NCI-H2029 treated with DMSO at 0.1 percent for 48 hours (cell line): ENCODE measurements around the gene COG5.

Experiments used
- DNase-seq: peaks from one replicate; lab custom pipeline; 2025; lab: John Stamatoyannopoulos, UW

Gene COG5

GRCh38 chr7:107332488-107333269 lies 231.0 kb downstream of the COG5 start:
- DNase-seq, result no peak

- no peak for DNase-seq
These were observed 233.2 kb downstream of the COG5 start for GRCh38 chr7:107330478-107330877.

GRCh38 chr7:107327986-107328569 lies 235.6 kb downstream of the COG5 start:
- DNase-seq, result no peak

- DNase-seq, result no peak
These were observed 237.7 kb downstream of the COG5 start for GRCh38 chr7:107326061-107326460.

DNA sequence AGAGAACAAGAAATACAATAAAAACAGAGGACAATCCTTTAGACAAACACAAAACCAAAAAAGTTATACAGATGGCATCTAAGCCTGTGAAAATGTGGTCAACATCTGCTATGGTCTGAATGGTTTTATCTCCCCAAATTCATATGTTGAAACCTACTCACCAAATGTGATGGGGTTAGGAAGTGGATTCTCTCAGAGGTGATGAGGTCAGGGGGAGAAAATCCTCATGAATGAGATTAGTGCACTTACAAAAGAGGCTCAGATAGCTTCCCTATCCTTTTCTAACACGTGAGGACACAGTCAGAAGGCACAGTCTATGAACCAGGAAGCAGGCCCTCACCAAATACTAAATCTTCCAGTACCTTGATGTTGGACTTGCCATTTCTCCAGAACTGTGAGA lies 241.7 kb downstream of the COG5 start:
- DNase-seq, result no peak

DNA sequence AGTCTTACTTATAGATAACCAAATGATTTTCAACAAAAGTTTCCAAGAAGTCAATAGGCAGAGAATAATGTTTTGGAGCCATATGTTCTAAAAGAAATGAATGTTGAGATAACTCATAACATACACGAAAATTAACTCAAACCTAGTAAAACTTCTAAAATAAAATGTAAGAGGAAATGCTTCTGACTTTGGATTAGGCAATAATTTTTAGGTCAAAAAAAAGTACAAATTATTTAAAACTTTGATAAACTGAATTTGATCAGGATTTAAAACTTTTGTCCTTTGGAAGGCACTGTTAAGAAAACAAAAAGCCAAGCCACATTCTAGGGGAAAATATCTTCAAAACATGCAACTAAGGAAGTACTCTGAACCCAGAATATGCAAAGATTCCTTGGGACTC lies 242.1 kb downstream of the COG5 start:
- DNase-seq, result no peak

DNA sequence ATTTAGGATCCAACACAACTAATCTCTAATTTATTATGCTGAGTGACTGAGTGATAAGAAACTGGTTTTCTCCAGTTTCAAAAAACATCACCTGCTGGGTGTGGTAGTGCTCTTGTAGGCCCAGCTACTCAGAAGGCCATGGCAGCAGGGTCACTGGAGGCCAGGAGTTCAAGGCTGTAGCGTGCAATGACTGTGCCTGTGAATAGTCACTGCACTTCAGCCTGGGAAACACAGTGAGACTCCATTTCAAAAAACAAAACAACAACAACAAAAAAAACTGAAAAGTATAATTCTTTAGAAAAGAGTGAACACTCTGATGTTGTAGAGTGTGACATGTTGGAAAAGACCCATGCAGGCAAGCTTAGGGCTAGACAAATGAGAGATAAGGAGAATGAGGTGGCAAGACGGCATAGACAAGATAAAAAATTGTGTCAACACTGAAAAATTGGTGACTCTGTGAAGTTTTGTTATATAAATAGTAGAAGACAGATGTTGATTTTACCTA lies 243.9 kb downstream of the COG5 start:
- no peak for DNase-seq

GRCh38 chr7:107318523-107319160 lies 245.1 kb downstream of the COG5 start:
- no peak for DNase-seq

DNA sequence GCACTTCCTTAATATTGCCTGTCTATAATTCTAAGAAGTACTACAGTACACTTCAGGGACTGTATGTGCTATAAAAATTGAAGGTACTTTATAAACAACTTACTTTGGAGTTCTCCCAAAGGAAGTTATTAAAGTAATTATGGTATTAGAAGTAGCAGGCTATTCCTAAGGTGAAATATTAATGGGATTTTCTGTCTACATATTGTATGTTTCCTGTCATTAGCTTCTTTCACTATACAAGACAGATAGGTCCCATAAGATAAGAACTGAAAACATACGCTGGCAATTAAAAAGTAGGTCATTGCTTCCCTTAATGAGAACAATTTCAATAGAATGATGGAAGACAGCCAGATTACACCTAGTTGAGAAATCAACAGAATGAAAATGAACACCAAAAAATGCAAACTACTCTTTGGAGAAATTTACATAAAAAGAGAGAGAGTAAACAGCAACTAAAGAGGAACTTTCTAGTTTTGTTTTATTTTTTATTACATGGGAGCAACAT lies 248.0 kb downstream of the COG5 start:
- no peak for DNase-seq

- no peak for DNase-seq
These were observed 250.4 kb downstream of the COG5 start for GRCh38 chr7:107313355-107313754.

DNA sequence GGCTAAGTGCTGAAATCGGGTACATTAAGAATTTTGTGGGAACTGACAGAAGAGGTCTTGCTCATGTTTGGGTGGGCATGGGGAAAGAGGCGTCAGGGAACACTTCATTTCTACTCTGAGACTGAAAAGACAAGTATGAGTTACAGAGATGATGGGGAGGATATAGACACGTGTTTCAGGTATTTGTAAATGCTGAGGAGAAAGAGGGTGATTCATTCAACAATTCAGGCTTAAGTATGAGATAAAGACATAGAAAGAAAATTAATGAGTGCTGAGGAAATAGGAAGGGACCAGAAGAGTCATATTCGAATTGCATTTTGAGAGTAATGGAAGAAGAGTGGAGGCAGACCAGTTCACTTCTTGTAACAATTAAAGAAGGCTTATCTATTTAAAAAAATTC lies 251.3 kb downstream of the COG5 start:
- DNase-seq, result no peak

DNA sequence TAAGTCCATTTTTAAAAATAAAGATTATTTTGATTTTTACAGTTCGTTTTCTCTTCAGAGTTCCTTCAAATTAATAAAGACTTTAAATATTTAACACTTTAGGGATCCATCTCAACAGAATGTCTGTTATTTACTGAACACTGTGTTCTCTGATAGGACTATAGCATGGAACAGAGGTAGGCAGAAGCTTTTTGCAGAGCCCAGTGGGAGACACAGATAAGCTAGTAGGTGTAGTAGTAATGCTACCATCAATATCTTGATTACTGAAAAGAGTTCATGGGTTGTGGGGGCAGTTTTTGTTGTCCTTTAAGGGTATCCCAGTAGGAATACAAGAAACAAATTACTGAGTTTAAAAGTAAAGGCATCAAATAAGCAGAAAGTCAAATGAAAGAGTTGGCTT lies 254.4 kb downstream of the COG5 start:
- no peak for DNase-seq

DNA sequence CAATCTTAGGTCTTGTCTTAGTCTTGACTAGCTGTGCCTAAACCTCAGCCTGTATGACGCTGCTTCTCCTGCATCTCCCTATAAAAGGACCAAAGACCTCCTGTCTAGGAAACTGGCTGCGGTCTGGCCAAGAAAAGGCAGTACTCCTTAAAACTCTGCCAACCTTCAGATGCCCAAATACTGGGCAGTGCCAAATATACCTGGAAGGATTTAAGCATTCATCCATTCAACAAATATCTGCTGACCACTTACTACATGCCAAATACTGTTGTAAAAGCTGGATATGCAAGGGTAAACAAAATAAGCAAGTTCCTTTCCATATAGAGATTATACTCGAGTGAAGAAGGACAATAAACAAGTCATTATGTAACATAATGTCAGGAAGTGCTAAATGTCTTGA lies 259.1 kb downstream of the COG5 start:
- DNase-seq, result no peak

DNA sequence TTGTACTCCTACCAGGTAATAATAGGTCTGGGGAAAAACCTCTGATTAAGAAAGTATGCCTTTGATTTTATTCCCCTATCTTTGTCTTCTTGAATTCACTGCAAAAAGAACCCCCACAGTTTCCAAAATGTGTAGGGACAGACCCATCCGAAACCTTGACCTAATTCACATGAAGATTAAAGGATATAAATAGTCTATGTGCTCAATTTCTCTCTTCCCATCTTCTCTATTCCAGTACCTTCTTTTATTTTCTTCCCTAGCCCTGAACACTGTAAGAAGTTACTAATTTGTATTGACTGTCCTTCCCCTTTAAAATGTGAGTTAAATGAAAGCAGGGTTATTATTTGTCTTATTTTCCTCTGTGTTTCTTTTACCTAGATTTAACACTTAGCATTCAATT lies 259.7 kb downstream of the COG5 start:
- no peak for DNase-seq

- no peak for DNase-seq
These were observed 261.4 kb downstream of the COG5 start for GRCh38 chr7:107302250-107302847.

DNA sequence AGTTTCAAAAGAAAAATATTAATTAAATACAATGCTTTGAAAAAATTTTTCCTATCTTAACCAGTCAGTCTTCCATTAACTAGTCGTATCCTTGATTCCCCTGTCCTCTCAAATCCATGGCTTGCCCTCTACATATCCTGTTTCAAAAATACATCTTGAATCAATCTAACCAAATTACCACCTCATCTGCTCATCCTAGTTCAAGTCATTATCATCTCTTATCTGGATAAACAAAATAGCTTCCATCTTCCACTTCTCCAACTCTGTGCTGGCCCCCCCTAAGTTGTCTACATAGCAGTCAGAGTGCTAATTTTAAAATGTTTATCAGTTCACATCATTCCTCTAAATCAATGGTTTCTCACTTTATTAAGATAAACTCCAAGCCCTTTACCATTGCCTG lies 269.5 kb downstream of the COG5 start:
- no peak for DNase-seq

DNA sequence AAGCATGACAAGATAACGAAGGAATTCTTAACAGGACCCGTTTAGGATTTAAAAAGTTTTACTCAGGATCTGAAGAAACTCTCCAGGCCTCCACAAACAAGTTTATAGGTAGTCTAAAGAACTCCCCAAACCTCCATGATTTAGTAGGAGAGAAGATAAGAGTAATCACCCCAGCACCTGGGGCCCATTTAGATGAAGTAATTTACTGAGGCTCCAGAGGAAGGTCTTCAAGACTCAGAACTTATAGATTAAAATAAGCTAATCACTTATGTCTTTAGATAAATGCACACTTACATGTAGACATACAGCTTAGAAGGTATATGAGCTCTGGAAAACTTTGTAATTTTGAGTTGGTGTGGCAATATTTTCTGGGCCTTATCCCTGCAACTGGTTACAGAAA lies 271.1 kb downstream of the COG5 start:
- DNase-seq, result no peak

DNA sequence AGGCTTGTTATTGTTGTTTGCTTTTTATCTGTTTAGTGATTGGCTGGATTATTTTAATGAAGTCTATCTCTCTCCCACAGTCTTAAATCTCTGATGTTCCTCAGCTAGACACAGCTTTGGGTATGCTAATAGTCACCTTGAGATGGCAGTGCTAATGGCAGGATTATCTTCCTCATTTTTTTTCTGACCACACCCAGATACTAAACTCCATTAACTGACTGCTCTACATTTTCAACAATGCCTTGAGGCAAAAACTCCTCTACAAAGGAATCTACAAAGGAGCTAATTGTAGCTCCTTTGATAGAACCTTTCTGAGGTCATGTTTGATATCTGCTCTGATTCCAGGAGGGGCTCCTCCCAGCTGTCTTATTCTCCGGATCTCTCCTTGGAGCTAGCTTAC lies 272.3 kb downstream of the COG5 start:
- no peak for DNase-seq

DNA sequence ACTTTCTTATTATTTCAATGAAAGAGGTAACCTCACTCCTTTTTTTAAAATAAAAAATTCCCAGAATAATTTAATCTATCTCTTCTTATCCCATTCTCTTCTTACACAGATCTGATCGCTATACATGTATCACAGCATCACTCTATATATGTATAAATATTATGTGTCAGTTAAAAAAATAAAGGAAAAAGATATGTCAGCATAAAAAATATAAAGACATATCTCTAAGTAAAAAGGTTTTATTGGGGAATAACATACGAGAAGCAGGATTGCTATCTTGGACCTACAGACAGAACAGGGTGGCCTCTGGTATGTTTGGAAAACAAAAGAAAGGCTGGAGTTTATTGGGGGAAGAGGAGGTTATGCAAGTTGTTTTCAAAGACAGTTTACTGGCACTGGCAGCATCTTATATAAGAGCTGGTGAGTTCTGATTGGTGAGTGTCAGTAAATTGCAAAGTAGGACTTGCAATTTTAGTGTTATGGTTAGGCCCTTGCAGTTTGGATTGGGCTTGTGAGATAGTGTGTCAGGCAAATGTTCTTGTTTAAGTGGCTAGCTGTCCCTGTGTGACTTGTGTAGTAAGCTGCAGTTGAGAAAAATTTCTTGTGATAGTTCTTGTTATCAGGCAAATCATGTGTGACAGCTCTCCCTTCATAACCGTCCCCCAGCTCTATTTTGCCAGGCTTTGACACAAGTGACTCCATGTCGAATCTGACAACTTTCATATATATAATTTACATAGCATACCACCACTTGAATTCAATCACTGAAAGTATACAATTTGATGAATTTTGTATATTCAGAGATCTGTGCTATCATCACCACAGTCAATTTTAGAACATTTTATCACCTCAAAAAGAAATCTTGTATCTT lies 276.7 kb downstream of the COG5 start:
- DNase-seq, result no peak

GRCh38 chr7:107284911-107285479 lies 278.7 kb downstream of the COG5 start:
- no peak for DNase-seq

GRCh38 chr7:107277331-107277730 lies 286.4 kb downstream of the COG5 start:
- DNase-seq, result no peak
